ENCODE measurements around the gene PEX11B. TPM values are rescaled to one million over a fixed set of nuclear protein-coding genes. Genes with fewer than 3 reads are reported as not detected.

The PEX11B gene
- total RNA-seq, 4 donors from 2014 or later: 10.2 to 25.2 (median 15.7) TPM

DNA sequence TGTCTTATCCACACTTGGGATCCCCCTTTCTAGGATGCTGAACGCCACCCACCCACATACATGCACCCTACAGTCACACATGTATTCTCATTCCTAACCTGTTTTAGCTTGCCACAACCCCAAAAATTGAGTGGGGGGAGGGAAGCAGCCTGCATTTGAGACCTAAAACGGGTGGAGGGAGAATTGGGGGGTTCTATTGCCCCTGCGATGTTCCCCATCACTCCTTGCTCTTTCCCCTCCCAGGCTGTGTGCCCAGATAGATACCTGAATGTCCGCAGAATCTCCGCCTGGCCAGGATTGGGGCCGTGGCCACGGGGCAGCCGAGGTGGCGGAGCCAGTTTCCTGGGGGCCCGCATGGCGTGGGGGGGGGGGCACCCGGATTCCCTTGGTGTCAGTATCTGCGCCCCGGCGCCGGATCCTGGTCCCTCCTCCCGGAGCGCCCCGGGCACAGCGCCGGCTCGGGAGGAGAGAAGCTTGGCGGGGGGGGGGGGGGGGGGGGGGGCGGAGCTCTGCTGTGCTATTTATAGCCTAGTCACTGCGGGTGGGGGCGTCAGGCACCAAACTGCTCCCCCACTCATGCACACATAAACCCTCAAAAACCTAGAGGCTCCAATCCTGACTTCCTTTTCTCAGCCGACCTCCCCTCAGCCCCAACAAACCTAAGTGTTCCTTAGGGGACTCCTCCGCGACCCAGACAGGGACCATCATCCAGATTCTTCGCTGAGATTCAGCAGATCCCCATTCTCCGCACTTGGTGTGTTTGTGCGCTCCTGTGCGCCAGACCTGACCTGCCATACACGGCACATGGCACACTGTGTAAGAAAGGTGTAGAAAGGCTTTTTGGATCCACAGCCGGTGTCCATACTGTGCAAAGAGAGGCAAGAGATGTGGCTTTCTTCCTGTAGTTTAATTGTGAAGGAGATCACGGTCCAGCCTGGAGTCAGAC is 43.9 kb upstream of the PEX11B start:
- ATAC-seq (ENCODE audit: low FRiP score): no peak
- TF ChIP-seq, protein P1, sequence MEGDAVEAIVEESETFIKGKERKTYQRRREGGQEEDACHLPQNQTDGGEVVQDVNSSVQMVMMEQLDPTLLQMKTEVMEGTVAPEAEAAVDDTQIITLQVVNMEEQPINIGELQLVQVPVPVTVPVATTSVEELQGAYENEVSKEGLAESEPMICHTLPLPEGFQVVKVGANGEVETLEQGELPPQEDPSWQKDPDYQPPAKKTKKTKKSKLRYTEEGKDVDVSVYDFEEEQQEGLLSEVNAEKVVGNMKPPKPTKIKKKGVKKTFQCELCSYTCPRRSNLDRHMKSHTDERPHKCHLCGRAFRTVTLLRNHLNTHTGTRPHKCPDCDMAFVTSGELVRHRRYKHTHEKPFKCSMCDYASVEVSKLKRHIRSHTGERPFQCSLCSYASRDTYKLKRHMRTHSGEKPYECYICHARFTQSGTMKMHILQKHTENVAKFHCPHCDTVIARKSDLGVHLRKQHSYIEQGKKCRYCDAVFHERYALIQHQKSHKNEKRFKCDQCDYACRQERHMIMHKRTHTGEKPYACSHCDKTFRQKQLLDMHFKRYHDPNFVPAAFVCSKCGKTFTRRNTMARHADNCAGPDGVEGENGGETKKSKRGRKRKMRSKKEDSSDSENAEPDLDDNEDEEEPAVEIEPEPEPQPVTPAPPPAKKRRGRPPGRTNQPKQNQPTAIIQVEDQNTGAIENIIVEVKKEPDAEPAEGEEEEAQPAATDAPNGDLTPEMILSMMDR (IDR thresholded peaks at IDR 0.05): no peak
- DNase-seq (ENCODE audit: low spot score): no peak

DNA sequence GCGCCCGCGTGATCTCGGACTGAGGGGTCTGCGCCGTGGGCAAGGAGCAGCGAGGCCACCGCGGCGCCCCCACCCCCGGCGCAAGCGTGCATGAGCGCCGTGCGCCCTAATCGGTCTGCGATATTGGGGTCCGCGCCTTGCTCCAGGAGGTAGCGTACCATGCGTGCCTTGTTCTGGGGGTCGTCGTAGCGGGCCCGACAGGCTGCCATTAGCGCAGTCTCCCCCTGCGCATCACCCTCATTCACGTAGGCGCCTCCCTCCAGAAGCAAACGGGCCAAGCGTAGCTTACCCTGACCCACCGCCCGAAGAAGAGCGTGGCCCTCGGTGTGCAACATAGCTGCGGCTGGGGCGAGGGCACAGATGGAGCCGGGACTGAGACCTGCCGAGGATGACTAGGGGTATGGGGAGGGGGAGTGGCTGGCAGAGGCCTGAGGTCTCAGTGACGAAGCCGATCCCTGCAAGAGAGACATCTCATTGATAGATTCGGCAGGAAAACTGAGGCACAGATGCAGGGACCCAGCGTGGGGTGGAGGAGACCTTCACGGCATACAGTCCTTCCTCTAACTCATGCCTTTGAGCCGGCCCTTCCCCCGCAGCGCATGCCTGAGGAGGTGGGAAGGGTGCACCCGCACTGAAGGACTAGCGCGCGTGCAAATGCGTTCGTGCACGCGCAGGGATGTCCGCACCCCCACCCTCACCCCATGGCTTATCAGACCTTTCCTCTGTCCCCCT is 43.1 kb upstream of the PEX11B start:
- ATAC-seq (ENCODE audit: low FRiP score) (no peak), DNase-seq (ENCODE audit: low spot score) (no peak)
- TF ChIP-seq, protein P1 (IDR thresholded peaks at IDR 0.05): no peak

DNA sequence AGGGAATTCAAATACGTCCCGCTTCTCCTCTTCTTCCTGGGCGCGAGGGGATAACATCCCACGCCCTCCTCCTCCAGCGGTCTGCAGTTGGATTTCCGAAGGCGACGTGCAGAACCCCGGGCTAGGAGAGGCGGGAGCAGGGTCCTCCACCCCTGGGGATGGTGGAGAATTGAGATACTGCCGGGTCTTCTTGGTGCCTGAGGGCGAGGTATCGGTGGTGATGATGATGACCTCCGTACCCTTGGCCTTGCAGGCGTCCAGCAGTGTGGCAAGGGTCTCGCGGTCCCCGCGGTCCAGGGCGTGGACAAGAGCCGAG is 42.5 kb upstream of the PEX11B start:
- DNase-seq (ENCODE audit: low spot score) (no peak), ATAC-seq (ENCODE audit: low FRiP score) (no peak)
- TF ChIP-seq, protein P1 (IDR thresholded peaks at IDR 0.05): no peak

DNA sequence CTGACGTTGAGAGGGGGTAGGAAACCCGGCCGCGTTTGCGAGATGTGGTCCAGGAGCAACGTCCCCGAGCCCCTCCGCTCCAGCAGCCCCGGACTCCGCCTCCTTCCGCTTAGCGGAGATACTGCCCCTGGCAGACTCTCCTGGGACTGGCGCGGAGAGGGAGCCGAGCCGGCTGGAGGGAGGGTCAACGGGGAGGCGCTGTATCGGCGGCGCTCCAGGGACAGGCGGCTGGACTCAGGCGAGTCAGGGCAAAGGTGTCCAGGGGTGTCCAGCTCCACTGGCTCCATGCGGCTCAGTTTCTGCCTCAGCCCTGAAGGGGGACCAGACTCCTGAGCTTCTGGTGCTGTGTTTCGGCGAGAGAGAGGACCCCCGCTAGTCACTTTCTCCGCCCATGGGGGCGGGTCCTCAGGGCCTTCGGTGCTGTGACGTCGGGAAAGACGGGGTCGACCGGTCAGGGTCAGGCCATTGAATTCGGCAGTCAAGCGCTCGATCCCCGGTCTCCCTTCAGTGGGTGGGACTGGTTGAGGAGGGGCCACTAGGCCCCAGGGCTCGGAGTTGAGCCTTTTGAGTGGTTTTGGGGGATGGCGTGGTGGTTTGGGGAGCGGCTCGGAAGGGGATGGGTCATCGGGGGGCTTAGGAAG is 42.1 kb upstream of the PEX11B start:
- TF ChIP-seq, protein P1 (IDR thresholded peaks at IDR 0.05): no peak
- DNase-seq (ENCODE audit: low spot score) (no peak), ATAC-seq (ENCODE audit: low FRiP score) (peak; percentile 39)

DNA sequence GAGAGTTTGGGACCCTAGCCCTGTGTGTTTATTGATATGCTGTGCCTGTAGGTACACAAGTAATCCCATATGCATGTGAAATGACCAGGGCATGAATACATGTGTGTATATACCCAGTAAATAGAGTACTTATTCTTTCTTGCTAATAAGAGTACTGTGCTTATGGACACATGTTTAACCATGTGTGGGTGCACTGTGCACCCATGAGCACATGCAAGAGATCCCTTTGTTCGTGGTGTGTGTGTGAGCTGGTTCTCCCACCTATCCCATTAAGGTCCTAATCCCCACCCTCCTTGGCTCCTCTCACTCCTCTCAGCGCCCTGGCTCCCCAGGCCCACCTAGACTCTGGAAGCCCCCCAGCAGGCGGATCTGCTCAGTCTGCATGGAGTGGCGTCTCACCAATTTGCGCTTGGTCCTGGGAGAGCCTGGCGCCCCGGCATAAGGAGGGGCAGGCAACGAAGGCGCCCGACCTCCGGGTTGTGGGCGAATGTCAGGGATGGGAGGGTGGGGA is 41.5 kb upstream of the PEX11B start:
- TF ChIP-seq, protein P1 (IDR thresholded peaks at IDR 0.05): no peak
- DNase-seq (ENCODE audit: low spot score) (no peak), ATAC-seq (ENCODE audit: low FRiP score) (no peak)

DNA sequence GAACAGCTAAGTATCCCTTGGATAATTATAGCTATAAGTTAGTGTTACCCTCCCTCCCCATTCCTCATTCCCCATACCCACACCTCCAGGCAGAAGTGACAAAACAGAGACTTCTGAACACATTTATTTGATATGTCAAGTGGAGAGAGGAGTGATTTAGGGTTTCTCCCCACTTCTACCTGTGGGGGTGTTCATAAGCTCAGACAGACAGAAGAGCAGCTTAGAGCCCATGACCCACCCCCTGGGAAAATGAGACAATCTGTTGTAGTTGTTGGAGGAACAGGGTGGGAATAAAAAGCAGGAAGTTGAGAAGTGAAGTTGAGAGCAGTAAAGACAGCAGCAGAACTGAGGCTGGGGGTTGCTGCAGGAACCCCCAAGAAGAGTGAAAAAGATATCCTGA is 40.8 kb upstream of the PEX11B start:
- TF ChIP-seq, protein P1 (IDR thresholded peaks at IDR 0.05): no peak
- DNase-seq (ENCODE audit: low spot score) (no peak), ATAC-seq (ENCODE audit: low FRiP score) (no peak)
